HG02763 (cell line): ENCODE data around the gene ALLC.
A peak's percentile ranks its signal among the peaks of the same experiment; 100 is the strongest.

Source experiments
- ATAC-seq: cut with Tn5 transposase; IDR thresholded peaks from one replicate; pipeline ENCODE4 v1.9.1; 2021; ENCODE audit warnings: mild to moderate bottlenecking, moderate library complexity; ENCODE audit not compliant: unreplicated experiment

ALLC gene

DNA sequence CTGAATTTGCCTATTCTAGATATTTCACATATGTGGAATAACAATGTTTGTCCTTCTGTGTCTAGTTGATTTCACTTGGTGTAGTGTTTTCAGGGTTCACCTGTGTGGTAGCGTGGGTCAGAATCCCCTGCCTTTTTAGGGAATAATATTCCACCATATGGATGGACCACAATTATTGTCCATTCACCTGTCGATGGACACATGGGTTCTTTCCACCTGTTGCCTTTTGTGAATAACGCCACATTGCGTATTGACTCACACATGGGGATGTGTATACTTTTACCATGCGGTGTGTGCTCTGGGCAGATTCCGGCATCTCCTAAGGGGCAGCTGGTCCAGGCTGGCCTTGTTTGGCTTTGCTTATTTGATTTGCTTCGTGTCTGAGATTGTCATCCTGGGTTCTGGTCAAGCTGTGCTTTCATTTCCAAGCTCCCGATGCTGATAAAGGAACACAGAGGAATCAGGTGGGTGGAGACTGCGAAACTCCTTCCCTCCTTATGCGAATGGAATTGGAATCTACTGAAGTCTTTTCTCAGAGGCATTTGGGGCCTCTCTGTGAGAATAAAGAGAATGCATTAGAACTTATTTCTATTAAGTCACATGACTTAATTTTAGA is 18.9 kb upstream of the ALLC start:
- ATAC-seq: no peak

GRCh38 chr2:3639653-3640052 is 18.3 kb upstream of the ALLC start:
- no peak for ATAC-seq

GRCh38 chr2:3641181-3641580 is 16.8 kb upstream of the ALLC start:
- no peak for ATAC-seq

DNA sequence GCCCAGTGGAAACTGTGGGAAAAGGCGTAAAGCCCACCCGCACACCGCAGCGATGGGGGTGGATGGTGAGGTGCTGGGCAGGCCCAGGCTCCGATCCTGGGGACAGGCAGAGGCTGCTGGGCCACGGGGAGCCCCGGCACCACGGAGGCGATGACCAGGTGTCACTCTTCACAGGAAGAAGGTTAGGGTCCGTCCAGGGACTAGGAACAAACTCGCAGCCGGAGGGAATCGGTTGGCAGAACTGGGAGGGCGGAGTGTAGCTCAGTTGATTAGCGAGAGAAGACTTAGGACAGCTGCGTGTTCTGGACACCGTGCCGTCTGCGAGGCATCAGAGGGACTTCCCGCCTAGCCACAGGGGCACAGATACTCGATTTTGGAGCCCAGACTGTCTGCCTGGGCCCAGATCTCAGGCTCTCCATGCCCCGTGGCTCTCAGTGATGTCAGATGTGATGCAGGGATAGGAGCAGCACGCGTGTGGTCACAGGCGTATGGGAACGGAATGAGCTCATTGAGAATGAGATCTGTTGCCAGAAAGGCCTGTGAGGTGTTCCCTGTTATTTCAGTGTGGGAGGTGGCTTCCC is 16.1 kb upstream of the ALLC start:
- no peak for ATAC-seq

DNA sequence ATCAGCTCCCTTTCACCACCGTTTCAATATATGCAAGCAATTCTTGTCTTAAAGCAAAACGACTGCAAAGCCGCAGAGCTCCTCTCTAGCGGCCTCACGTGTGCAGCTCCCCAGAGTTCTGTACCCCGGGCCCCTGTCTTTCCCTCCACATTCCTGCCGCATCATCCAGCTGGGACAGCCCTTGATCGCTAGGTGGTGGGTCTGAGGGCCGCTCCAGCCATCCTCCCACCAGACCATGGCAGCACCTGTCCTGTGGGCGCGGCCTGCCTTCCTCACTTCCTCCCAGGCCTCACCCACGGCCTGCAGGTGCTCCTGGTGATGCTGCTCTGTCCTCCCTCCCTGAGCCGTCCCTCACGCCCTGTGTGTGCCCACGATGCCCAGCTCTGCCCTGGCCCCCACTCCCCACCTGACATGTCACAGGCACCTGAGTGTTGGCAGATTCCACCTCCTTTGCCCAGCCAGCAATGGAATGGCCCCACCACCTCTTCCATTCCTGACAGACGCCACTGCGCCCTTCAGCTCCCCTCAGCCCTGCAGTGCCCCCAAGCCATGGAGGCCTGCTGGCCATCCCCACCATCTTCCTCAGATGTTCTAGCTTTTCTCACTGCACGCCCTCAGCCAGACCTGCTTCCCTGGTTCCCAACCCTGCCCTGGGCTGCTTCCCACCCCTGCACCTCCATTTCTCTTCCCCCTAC is 15.3 kb upstream of the ALLC start:
- no peak for ATAC-seq

- ATAC-seq: no peak
Observed at GRCh38 chr2:3643371-3644245, 14.4 kb upstream of the ALLC start.

GRCh38 chr2:3644246-3644525 is 13.8 kb upstream of the ALLC start:
- no peak for ATAC-seq

- ATAC-seq: no peak
Observed at GRCh38 chr2:3644891-3645605, 13.0 kb upstream of the ALLC start.

GRCh38 chr2:3645745-3646389 is 12.1 kb upstream of the ALLC start:
- ATAC-seq: no peak

DNA sequence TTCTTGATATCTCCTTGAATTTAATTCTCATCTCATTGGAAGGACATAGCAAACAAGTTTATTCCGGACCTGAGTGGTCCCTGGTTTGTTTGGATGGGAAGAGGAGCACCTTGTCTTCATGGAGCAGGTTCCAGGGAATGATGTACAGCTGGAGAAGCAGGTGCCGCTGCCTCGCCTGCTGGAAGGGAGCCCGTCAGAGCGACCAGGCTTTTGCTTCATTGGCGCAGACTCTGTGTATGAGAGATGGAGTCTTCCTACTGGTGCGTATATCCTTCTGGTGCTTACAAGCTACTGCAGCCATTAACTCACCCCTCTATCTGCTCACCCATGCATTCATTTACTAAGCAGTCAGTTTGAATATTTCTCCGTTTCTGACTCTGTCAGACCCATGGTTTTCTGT is 11.6 kb upstream of the ALLC start:
- no peak for ATAC-seq

GRCh38 chr2:3647246-3647645 is 10.8 kb upstream of the ALLC start:
- no peak for ATAC-seq

GRCh38 chr2:3647831-3648651 is 10.0 kb upstream of the ALLC start:
- no peak for ATAC-seq

DNA sequence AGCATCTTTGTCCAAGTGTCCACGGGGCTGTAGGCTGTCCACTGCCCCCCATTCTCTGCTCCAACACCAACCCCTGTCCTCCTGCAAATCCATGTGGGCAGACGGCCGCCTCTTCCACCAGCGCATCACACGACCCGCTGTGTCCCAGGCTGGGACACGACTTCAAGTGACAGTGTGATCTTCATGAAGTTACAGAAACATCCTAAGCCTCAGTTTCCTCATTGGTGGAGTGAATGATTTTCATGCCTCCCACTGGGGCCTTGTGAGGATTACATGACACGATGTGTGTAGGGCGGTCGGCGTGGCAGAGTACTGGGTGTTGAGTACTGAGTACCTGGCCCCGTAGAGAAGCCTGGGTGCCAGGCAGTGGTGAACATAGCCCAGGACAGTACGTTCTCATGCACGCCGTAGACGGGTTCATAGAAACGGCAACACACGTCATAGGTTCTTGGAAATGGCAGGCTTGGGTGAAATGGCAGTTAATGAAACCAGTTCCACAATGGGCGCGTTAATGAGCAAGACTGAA is 9.3 kb upstream of the ALLC start:
- no peak for ATAC-seq

DNA sequence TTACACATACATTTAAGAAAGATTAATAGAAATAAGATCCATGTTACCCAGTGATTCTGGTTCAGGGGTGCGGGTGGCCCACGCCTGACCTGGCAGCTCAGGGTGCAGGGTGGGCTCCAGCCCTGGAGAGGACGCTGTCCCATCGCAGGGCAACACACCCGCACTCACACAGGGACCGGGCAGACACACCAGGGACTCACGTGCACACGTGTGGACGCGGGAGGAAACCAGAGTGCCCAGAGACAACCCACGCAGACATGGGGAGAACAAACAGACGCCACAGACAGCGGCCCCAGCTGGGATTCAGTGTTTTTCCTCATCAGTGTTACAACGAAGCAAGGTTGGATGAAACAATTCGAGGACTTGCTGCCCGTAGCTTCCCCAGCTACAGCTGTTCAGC is 8.4 kb upstream of the ALLC start:
- no peak for ATAC-seq

DNA sequence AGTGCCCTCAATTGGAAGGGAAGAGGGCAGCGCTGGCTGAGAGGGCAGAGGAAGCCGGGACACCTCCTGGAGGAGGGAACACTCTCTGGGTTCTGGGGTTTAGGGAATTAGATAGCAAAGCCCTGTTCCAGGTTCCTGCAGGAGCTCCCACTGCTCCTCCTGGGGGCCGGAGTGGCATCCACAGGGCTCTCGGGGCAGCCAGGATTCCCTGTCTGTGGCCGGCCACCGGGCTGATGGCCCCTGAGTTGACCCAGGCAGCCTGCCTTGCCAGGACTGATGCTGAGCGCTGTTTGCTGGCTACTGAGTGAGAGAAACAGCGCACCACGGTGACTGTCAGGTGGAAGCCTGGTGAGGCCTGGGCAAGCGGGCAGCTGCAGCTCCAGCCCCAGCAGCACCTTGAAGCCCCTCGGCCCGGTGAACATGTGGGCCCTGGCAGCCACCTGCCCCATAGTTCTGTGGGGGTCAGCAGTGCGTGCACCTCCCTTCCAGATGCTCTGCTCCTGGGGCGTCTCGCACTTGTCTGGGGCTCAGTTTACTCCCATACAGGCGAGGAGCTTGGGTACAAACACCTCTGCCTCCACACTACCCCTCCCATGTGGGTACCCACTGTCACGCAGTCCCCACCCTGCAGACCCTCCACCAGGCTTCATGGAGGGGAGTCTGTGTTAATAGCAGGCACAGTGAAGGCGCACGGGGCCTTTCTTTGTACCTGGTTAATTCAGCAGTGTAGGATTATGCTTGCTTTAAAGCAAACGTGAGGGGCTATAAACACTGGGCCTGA is 7.7 kb upstream of the ALLC start:
- ATAC-seq: no peak

GRCh38 chr2:3651691-3652648 is 6.0 kb upstream of the ALLC start:
- ATAC-seq: peak; percentile 81

- no peak for ATAC-seq
Observed at GRCh38 chr2:3652896-3653625, 4.9 kb upstream of the ALLC start.
